Adrenal gland (tissue), 12 donors: ENCODE measurements around the gene SLC9C1. TPM values are rescaled to one million over a fixed set of nuclear protein-coding genes. Genes with fewer than 3 reads are reported as not detected.
A peak's percentile ranks its signal among the peaks of the same experiment; 100 is the strongest.

Experiments used
- DNase-seq, 7 donors: peaks; one replicate each; pipeline ENCODE4 v3.0.0-alpha.2; 2019 to 2020
- H3K27ac ChIP-seq, 5 donors: fragments of 200-600 bp; sonication (generic) in 4 of 5; 1 replicate in 3 of 5; 2 replicates in 2 of 5; pipeline versions ENCODE4 v1.5.1 to v1.8.0; 2016 to 2020; ENCODE audit warnings: mild to moderate bottlenecking in 1 of 5
- H3K27me3 ChIP-seq: fragments of 200-600 bp; 2 replicates; pipeline ENCODE4 v1.8.0; 2021
- H3K36me3 ChIP-seq, 2 donors: fragments of 200-600 bp; replicated peaks in 1 of 2; 1 replicate in 1 of 2; 2 replicates in 1 of 2; pipeline versions ENCODE4 v1.5.1 to v1.8.0; 2018 to 2022
- H3K4me1 ChIP-seq, 2 donors: fragments of 200-600 bp; replicated peaks in 1 of 2; 1 replicate in 1 of 2; 2 replicates in 1 of 2; pipeline versions ENCODE4 v1.5.1 to v1.8.0; 2018 to 2021
- H3K4me3 ChIP-seq, 4 donors: fragments of 200-600 bp; sonication (generic) in 3 of 4; one replicate each; pipeline ENCODE4 v1.5.1; 2016 to 2018
- H3K9me3 ChIP-seq, 3 donors: fragments of 200-600 bp; sonication (generic) in 1 of 3; replicated peaks in 1 of 3; 1 replicate in 2 of 3; 2 replicates in 1 of 3; pipeline versions ENCODE4 v1.5.1 to v1.8.0; 2016 to 2021
- CTCF ChIP-seq, 6 experiments: fragments of 450-650 bp in 4 of 6; fragments of 200-600 bp in 2 of 6; sonication (generic) in 1 of 6; IDR thresholded peaks; 1 replicate in 5 of 6; 2 replicates in 1 of 6; pipeline versions ENCODE4 v1.5.1 to v1.8.0; 2016 to 2021; ENCODE audit warnings: antibody characterized with exemption in 6 of 6, mild to moderate bottlenecking in 2 of 6, moderate library complexity in 1 of 6
- POLR2A ChIP-seq, 2 donors: fragments of 450-650 bp; IDR thresholded peaks; one replicate each; pipeline ENCODE4 v1.6.1; 2017; ENCODE audit warnings: antibody characterized with exemption in 2 of 2, mild to moderate bottlenecking in 2 of 2, moderate library complexity in 1 of 2
- WGBS, 4 donors: extraction: QIAGEN DNeasy Blood & Tissue Kit in 2 of 4; methylation state at CpG; one replicate each; pipeline versions ENCODE4 v1.1.5 to v1.1.7; 2013 to 2017; 5-methylcytosine and 5-hydroxymethylcytosine counted together
- intact Hi-C, 2 donors: fragments of 100-400 bp; cut with DNase I; formaldehyde crosslinking; loops; one replicate each; pipeline versions ENCODE4 v1.14.1 to v1.15.0; 2022 to 2023
- polyA plus RNA-seq, 3 donors: library from polyadenylated mRNA; stranded (reverse); fragments of 200-250 nt in 2 of 3; fragments of 350-450 nt in 1 of 3; fragmentation: Illumina TruSeq in 1 of 3; extraction: RNeasy Lipid Tissue Mini Kit (QIAGEN cat#74804) in 1 of 3; gene quantifications; one replicate each; pipeline ENCODE4 v1.2.3, GENCODE V29; 2013 to 2014
- total RNA-seq, 9 donors: library from RNA; depleted of rRNA in 4 of 9; stranded (reverse); fragments of >200 nt in 4 of 9; fragments of 120-200 nt in 1 of 9; fragmentation: NEBNext Ultra II Directional in 1 of 9; extraction: Animal tissue kit (Norgen Biotek cat#: 25700) in 1 of 9; gene quantifications; one replicate each; pipeline versions ENCODE4 v1.1.0 to v1.2.4, GENCODE V29; 2013 to 2023
- donor health status: healthy with polysubstance abuse.
- donor health status: Bipolar disorder and iron deficiency.
- donor health status: DM: yes; HTN: yes; CAD: no.
- donor health status: DM: no; HTN: no; CAD: no.
- donor health status: DM: no; HTN: no; CAD: no.
- donor health status: DM: yes; HTN: yes; CAD: no.

SLC9C1 gene
- total and polyA plus RNA-seq, 12 donors = 0.72 TPM; not detected in 11

GRCh38 chr3:112136046-112136445 lies 158.0 kb downstream of the SLC9C1 start:
- no peak for TF ChIP-seq POLR2A (IDR thresholded peaks at IDR 0.05)
- no peak for TF ChIP-seq CTCF (IDR thresholded peaks at IDR 0.05)
- Histone ChIP-seq H3K4me3 (no peak overlapping the region), H3K4me1 (no peaks in the 10 kb centered on the region), H3K36me3 (no peaks in the 10 kb centered on the region), H3K9me3 (no peaks in the 10 kb centered on the region), H3K27me3 (no peaks in the 10 kb centered on the region), H3K27ac (no peak overlapping the region)
- intact Hi-C loops = no loop called here
- no peak for DNase-seq
- 53 to 66% (median 58%) methylated on average over 1 of the region's 1 CpG for WGBS, 4 donors

- H3K4me1 ChIP-seq = no peaks in the 10 kb centered on the region
- H3K27ac ChIP-seq = no peak overlapping the region
- no peak overlapping the region for H3K4me3 ChIP-seq
- no peaks in the 10 kb centered on the region for H3K36me3 ChIP-seq
- no peak for DNase-seq
- 71 to 83% (median 79%) methylated on average over 5 to 8 of the region's 8 CpGs for WGBS, 4 donors
- TF ChIP-seq POLR2A (IDR thresholded peaks at IDR 0.05) (no peak), CTCF (IDR thresholded peaks at IDR 0.05) (no peak)
- H3K9me3 ChIP-seq = no peaks in the 10 kb centered on the region
- no peaks in the 10 kb centered on the region for H3K27me3 ChIP-seq
- intact Hi-C loops = no loop called here
These were observed 159.5 kb downstream of the SLC9C1 start for GRCh38 chr3:112134335-112135124.

GRCh38 chr3:112133626-112134334 lies 160.2 kb downstream of the SLC9C1 start:
- H3K4me3 ChIP-seq = no peak overlapping the region
- TF ChIP-seq POLR2A (IDR thresholded peaks at IDR 0.05) = no peak
- no peak for TF ChIP-seq CTCF (IDR thresholded peaks at IDR 0.05)
- no peaks in the 10 kb centered on the region for H3K4me1 ChIP-seq
- H3K27ac ChIP-seq = no peak overlapping the region
- intact Hi-C loops = no loop called here
- no peaks in the 10 kb centered on the region for H3K36me3 ChIP-seq
- DNase-seq = no peak
- WGBS, 4 donors = 77 to 88% (median 83%) methylated on average over 5 of the region's 5 CpGs
- no peaks in the 10 kb centered on the region for H3K27me3 ChIP-seq
- no peaks in the 10 kb centered on the region for H3K9me3 ChIP-seq

- H3K4me1 ChIP-seq = no peaks in the 10 kb centered on the region
- no peaks in the 10 kb centered on the region for H3K36me3 ChIP-seq
- TF ChIP-seq POLR2A (IDR thresholded peaks at IDR 0.05) = no peak
- TF ChIP-seq CTCF (IDR thresholded peaks at IDR 0.05) = no peak
- WGBS, 4 donors = 57 to 66% (median 58%) methylated on average over 5 of the region's 5 CpGs
- no peak within 1 kb of the TSS for H3K27ac ChIP-seq
- H3K4me3 ChIP-seq = no peak within 1 kb of the TSS
- peak; percentile 20 to 59 (median 38) for DNase-seq
- intact Hi-C loops = no loop called here
- H3K9me3 ChIP-seq = no peaks in the 10 kb centered on the region
- no peaks in the 10 kb centered on the region for H3K27me3 ChIP-seq
These were observed 161.0 kb downstream of the SLC9C1 start, which contains the start of gene GCSAM for GRCh38 chr3:112132975-112133448. Gene GCSAM (minus strand): TSS chr3:112133248. CDS start chr3:112133120, 128 bp downstream.
